HUES64 (cell line): Measurements from ENCODE around the gene SCRT2.

Experiments used
- H3K27ac ChIP-seq: 2 replicates; pipeline ENCODE4 v1.7.0; 2013; ENCODE audit warnings: low read depth, low read length, inconsistent platforms
- H3K27me3 ChIP-seq: 2 replicates; pipeline ENCODE4 v1.6.1; 2013; ENCODE audit warnings: mild to moderate bottlenecking, low read length; ENCODE audit not compliant: insufficient read depth
- H3K36me3 ChIP-seq: 2 replicates; pipeline ENCODE4 v1.6.1; 2013; ENCODE audit warnings: mild to moderate bottlenecking, low read length; ENCODE audit not compliant: insufficient read depth
- H3K4me1 ChIP-seq: 2 replicates; pipeline ENCODE4 v1.6.1; 2013; ENCODE audit warnings: mild to moderate bottlenecking, low read length, moderate library complexity; ENCODE audit not compliant: insufficient read depth
- H3K4me3 ChIP-seq: 2 replicates; pipeline ENCODE4 v1.5.1; 2013; ENCODE audit warnings: mild to moderate bottlenecking, low read length, moderate library complexity
- H3K9ac ChIP-seq: 2 replicates; pipeline ENCODE4 v1.6.1; 2013; ENCODE audit warnings: mild to moderate bottlenecking, low read depth, low read length
- H3K9me3 ChIP-seq: 2 replicates; pipeline ENCODE4 v1.6.1; 2013; ENCODE audit warnings: low read depth, low read length; ENCODE audit not compliant: insufficient read depth
- WGBS: fragments of 150-250, 120-280 bp; methylation state at CpG from one replicate; pipeline ENCODE4 v1.1.7; 2013; ENCODE audit warnings: missing lambda C conversion rate; 5-methylcytosine and 5-hydroxymethylcytosine counted together

SCRT2 gene

DNA sequence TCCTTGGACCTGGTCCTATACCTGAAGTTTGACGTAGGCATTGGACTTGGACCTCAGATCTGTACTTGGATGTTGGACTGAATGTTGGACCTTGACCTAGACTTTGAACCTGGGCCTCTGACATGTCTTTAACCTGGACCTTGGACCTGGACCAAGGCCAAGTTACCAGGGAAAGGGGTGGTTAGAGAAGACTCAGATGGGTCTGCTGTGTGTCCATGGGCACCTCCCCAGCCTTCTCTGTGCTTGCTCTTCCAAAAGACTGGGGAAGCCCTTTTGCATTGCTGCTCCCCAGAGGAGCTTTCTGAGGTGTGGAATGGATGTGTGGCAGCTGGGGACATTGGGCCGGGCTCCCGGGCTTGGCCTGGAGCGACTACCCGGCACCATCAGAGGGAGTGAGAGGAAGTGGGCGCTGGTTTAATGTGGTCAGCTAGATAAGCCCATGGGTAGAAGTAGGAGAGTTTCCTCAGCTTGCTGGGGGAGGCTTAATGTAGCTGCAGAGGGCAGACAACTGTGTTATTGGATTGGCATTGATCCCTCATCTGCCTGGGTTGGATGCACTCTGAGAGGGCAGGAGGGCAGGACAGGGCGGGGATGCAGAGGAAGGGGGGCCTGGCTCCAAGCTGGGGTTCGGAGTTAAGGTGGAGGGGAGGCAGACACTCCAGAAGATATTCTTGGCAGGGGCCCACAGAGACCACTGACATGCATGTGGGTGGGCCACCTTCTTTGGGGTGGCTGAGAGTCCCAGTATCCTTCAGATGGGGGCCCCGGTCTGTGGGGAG, 4.2 kb downstream of the SCRT2 start:
- Histone ChIP-seq H3K27me3 (peaks cover 32% of the 10 kb centered on the region), H3K9me3 (no peaks in the 10 kb centered on the region), H3K27ac (no peak overlapping the region), H3K4me1 (peaks cover 4% of the 10 kb centered on the region), H3K4me3 (no peak overlapping the region), H3K36me3 (no peaks in the 10 kb centered on the region), H3K9ac (no peak overlapping the region)
- 87% methylated on average over 9 of the region's 9 CpGs for WGBS

DNA sequence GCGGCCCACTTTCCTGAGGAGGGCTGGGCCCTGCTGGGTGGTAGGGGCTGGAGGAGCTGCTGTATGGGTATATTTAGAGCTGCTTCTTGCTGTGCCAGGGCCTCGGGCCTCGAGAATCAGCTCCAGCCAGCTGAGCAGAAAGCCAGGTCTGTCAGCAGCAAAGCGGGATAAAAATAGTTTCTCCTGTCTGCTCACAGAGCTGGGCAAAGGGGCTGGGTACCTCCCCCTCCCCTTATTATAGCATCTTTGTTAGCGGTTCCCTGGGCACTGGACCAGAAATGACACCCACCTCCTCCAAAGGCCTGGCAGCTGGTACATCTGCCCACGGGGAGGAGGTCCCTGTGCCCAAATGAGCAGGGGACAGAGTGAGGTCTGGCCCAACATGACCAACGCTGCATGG, 6.0 kb downstream of the SCRT2 start:
- WGBS = 88% methylated on average over 7 of the region's 7 CpGs
- Histone ChIP-seq H3K9me3 (no peaks in the 10 kb centered on the region), H3K4me1 (peaks cover 2% of the 10 kb centered on the region), H3K9ac (no peak overlapping the region), H3K27me3 (peaks cover 22% of the 10 kb centered on the region), H3K36me3 (no peaks in the 10 kb centered on the region), H3K27ac (no peak overlapping the region), H3K4me3 (no peak overlapping the region)

DNA sequence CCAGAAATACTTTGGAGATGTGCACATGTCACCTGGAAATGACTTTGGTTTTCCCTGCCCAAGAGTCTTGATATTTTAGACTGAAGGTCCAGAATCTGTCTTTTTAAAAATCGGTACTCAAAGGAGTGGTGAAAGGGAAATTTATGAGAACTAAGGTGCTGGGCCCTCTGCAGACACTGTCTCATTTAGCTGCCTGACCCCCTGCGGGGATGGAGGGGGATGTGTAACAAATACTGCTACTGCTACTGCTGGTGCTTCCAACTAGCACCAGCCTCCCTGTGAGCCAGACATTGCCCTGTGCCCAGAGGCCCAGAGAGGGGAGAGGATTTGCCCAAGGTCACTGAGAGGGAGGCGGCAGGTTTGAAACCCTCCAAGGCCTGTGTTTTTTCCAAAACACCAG, 7.0 kb downstream of the SCRT2 start:
- Histone ChIP-seq H3K9me3 (no peaks in the 10 kb centered on the region), H3K36me3 (no peaks in the 10 kb centered on the region), H3K9ac (no peak overlapping the region), H3K27me3 (peaks cover 20% of the 10 kb centered on the region), H3K4me3 (no peak overlapping the region), H3K4me1 (peaks cover 2% of the 10 kb centered on the region), H3K27ac (no peak overlapping the region)
- WGBS = 71% methylated on average over 3 of the region's 3 CpGs

DNA sequence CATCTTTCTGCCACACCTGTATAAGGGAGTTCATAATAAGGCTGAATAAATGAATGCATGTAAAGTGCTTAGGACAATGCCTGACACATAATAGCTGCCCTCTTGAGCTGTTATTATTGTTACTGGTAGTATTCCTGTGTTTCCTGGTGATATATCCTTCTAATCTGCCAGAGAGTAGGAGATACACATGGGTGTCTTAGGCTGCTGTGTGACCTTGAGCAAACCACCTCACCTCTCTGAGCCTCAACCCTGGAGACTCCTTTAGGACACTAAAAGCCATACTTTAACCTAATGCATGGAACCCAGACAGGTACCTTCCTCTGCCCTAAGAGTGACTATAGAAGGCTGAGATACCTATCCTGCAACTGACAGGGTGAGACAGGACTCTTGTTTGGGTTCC, 7.6 kb downstream of the SCRT2 start:
- Histone ChIP-seq H3K27me3 (peaks cover 22% of the 10 kb centered on the region), H3K4me1 (peaks cover 2% of the 10 kb centered on the region), H3K27ac (no peak overlapping the region), H3K9ac (no peak overlapping the region), H3K9me3 (no peaks in the 10 kb centered on the region), H3K36me3 (no peaks in the 10 kb centered on the region), H3K4me3 (no peak overlapping the region)

DNA sequence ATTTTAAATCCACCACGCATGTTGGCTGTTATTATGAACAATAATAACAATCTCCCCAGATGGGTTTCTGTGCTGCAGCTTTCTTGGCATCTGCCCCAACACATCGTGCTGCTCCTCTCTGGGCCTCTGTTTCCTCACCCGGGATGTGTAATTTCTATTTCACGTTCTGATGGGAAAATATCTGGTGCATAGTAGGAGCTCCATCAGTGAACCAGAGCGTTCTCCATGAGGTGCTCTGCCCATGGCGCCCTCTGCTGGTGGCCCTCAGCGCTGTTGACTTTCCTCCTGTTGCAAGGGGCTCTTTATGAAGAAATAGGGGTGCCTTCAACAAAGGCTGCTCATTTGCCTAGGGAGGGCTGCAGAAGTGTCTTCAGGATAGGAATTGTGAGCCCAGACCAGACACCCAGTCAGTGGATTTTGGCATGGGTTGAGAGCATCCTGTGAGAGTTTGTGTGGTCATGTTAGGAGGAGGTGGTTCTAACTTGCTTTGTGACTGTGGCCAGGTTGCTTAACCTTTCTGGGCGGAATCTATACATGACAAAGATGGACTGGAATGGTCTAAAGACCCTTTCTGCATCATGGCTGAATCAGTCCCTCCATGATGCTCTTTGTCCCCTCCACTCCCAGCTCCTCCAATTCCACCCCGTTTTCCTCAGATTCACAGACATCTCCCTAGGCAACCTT, 8.1 kb downstream of the SCRT2 start:
- H3K4me1 ChIP-seq = peaks cover 2% of the 10 kb centered on the region; the same call in 1 of the 2 replicates
- H3K27ac ChIP-seq = no peak overlapping the region
- no peak overlapping the region for H3K4me3 ChIP-seq
- no peak overlapping the region for H3K9ac ChIP-seq
- no peaks in the 10 kb centered on the region for H3K36me3 ChIP-seq
- no peaks in the 10 kb centered on the region for H3K9me3 ChIP-seq
- peaks cover 27% of the 10 kb centered on the region for H3K27me3 ChIP-seq
- 39% methylated on average over 9 of the region's 9 CpGs for WGBS

DNA sequence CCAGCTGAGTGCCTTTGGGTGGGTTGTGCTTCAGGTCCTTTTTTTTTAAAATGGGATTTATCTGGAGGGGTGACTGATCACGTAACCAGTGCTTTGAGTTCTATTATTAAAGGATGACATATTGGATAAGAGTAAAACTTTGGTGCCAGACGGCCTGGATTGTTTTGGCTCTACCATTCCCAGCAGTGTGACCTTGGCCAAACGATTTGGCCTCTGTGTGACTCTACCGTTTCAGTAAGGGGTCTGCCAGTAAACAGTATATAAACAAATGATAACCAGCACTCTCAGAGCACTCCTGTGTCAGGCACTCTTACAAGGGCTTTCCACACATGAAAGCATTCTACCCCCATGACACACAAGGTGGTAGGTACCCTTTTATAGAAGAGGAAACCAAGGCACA, 8.7 kb downstream of the SCRT2 start:
- peaks cover 3% of the 10 kb centered on the region for H3K4me1 ChIP-seq
- no peak overlapping the region for H3K4me3 ChIP-seq
- H3K27me3 ChIP-seq = peaks cover 33% of the 10 kb centered on the region
- no peaks in the 10 kb centered on the region for H3K36me3 ChIP-seq
- WGBS = 77% methylated on average over 4 of the region's 4 CpGs
- no peak overlapping the region for H3K9ac ChIP-seq
- no peaks in the 10 kb centered on the region for H3K9me3 ChIP-seq
- no peak overlapping the region for H3K27ac ChIP-seq

DNA sequence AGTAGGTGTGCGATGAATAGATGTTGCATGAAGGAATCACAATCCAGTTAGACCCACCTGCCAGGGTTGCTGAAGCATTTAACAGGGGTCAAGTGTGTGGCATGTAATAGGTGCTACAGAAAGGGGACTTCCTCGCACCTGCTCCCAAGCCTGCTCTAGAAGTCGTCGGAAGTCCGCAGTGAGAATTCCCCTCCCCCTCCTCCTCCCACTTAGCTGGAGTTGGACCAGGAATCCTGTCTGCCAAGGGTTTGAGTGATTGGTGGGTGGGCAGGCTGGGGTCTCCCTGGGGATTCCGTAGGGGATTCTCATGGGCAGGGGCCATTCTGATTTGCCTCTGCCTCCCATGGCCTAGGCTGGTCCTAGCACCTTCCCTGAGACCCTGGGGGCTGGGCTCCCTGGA, 10.3 kb downstream of the SCRT2 start:
- no peaks in the 10 kb centered on the region for H3K36me3 ChIP-seq
- no peaks in the 10 kb centered on the region for H3K9me3 ChIP-seq
- WGBS = 28% methylated on average over 6 of the region's 6 CpGs
- no peak overlapping the region for H3K9ac ChIP-seq
- no peak overlapping the region for H3K27ac ChIP-seq
- peaks cover 38% of the 10 kb centered on the region for H3K27me3 ChIP-seq
- H3K4me3 ChIP-seq = no peak overlapping the region
- H3K4me1 ChIP-seq = peaks cover 3% of the 10 kb centered on the region

DNA sequence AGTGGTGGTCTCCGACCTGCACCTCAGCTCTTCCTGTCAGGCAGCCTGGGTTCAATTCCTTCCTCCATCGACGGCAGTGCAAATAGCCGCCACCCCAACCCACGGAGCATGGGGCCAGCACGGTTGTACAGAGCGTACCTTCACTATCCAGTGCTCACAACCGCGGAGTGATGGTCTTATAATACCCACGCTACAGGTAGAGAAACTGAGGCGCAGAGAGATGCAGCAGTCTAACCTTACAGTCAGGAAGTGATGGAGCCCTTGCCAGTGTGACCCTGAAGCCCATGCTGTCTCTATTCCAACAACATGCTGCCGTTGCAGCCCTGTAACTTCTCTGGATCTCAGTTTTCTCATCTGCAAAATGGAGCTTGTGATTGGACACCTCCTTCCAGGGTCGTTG, 11.0 kb downstream of the SCRT2 start:
- 89% methylated on average over 13 of the region's 13 CpGs for WGBS
- H3K4me3 ChIP-seq = no peak overlapping the region
- no peak overlapping the region for H3K9ac ChIP-seq
- H3K27ac ChIP-seq = no peak overlapping the region
- no peaks in the 10 kb centered on the region for H3K9me3 ChIP-seq
- H3K36me3 ChIP-seq = no peaks in the 10 kb centered on the region
- peaks cover 38% of the 10 kb centered on the region for H3K27me3 ChIP-seq
- H3K4me1 ChIP-seq = peaks cover 5% of the 10 kb centered on the region

DNA sequence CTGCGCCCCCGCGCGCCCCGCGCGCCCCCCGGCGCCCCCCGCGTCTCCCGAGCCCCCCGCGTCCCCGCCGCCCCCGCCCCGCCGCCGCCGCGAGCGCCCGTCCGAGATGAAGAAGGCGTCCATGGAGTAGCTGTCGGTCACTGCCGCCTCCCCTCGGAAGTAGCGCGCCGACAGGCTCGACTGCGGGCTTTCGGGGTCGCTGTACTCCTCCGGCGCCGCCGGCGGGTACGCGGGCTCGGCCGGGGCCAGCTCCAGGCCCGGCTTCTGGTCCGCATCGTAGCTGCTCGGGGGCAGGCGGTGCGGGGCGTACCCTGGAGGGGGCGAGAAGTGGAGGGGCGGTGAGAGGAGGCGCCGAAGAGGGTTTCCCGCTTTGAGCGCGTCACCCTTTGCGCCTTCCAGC, 11.5 kb downstream of the SCRT2 start:
- no peak overlapping the region for H3K27ac ChIP-seq
- WGBS = 81% methylated on average over 60 of the region's 60 CpGs
- H3K36me3 ChIP-seq = no peaks in the 10 kb centered on the region
- H3K4me3 ChIP-seq = no peak overlapping the region
- no peaks in the 10 kb centered on the region for H3K9me3 ChIP-seq
- peaks cover 10% of the 10 kb centered on the region for H3K4me1 ChIP-seq
- peaks cover 38% of the 10 kb centered on the region for H3K27me3 ChIP-seq
- no peak overlapping the region for H3K9ac ChIP-seq

DNA sequence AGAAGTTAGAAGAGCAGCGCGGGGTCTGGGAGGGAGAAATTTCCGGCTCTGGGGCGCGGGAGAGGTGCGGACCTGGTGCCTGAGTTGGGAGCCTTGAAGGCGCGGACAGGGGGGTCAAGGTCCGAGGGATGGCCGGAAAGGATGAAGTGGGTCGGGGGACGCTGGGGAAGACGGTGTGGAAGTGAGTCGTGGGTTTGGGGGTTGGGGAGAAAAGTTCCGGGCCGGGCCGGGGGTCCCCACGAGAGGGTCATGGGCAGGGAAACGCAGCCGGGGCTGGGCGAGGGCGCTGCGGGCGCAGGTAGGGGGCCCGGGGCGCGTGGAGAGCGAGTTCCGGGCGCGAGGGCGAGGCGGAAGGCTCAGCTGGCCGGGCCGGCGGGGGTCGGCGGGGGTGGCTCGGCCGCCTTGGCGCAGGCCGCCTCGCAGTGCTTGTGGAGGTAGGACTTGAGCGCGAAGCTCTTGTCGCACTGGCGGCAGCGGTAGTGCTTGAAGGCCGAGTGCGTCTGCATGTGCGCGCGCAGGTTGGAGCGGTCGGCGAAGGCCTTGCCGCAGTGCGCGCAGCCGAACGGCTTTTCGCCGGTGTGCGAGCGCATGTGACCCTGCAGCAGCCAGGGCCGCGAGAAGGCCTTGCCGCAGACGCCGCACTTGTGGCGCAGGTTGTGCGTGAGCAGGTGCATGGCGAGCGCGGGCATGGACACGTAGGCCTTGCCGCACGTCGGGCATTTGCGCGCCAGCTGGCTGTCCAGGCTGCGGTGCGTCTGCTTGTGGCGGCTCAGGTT, 12.1 kb downstream of the SCRT2 start:
- peaks cover 38% of the 10 kb centered on the region for H3K27me3 ChIP-seq
- H3K9me3 ChIP-seq = no peaks in the 10 kb centered on the region
- H3K36me3 ChIP-seq = no peaks in the 10 kb centered on the region
- H3K4me3 ChIP-seq = no peak overlapping the region
- WGBS = 76% methylated on average over 84 of the region's 84 CpGs
- no peak overlapping the region for H3K9ac ChIP-seq
- no peak overlapping the region for H3K27ac ChIP-seq
- peaks cover 16% of the 10 kb centered on the region for H3K4me1 ChIP-seq
